ENCODE data around the gene ZNF267.
A peak's percentile ranks its signal among the peaks of the same experiment; 100 is the strongest.

ZNF267 gene

DNA sequence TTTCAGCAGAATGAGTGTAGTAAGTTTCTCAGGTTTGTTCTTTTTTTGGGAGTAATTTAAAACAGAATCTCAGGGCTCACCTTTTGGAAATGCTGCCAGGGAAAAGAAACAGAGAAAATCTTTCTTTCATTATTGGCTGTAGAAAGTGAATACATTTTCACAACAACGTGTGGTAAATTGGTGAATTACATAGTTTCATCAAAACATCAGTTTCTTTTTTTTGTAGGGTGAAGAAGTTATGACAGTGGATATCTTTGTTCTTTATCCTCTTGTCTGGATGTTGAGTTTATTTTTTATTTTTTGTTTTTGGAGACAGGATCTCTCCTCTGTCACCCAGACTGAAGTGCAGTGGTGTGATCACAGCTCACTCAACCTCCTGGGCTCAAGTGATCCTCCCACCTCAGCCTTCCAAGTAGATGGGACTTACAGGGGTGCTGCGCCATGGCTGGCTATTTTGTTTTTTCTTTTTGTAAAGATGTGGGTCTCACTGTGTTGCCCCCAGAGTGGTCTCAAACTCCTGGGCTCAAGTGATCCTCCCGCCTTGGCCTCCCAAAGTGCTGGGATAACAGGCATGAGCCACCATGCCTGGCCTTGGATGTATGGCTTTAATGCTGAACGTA lies 2.4 kb downstream of the ZNF267 start:
- H3K9me2 ChIP-seq (replicated peaks; ENCODE audit: control insufficient read depth, low read length), result no peaks in the 10 kb centered on the region
- no peak overlapping the region for H3K27ac ChIP-seq (ENCODE audit: low read depth, low read length)
- TF ChIP-seq, protein P1, sequence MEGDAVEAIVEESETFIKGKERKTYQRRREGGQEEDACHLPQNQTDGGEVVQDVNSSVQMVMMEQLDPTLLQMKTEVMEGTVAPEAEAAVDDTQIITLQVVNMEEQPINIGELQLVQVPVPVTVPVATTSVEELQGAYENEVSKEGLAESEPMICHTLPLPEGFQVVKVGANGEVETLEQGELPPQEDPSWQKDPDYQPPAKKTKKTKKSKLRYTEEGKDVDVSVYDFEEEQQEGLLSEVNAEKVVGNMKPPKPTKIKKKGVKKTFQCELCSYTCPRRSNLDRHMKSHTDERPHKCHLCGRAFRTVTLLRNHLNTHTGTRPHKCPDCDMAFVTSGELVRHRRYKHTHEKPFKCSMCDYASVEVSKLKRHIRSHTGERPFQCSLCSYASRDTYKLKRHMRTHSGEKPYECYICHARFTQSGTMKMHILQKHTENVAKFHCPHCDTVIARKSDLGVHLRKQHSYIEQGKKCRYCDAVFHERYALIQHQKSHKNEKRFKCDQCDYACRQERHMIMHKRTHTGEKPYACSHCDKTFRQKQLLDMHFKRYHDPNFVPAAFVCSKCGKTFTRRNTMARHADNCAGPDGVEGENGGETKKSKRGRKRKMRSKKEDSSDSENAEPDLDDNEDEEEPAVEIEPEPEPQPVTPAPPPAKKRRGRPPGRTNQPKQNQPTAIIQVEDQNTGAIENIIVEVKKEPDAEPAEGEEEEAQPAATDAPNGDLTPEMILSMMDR (IDR thresholded peaks at IDR 0.05; ENCODE audit: low read depth, low read length, poor library complexity, severe bottlenecking), result no peak
- no peak for TF ChIP-seq EZH2phosphoT487 (IDR thresholded peaks at IDR 0.05; ENCODE audit: borderline replicate concordance, low read length)
- H3K79me2 ChIP-seq (ENCODE audit: control insufficient read depth, low read length), result peaks cover 77% of the 10 kb centered on the region
- no peaks in the 10 kb centered on the region for H3K27me3 ChIP-seq (ENCODE audit: control insufficient read depth, low read length)
- no peaks in the 10 kb centered on the region for H3F3A ChIP-seq (ENCODE audit: control insufficient read depth, insufficient read depth)
- peaks cover 38% of the 10 kb centered on the region; the same call in 1 of the 2 replicates for H3K9me3 ChIP-seq (ENCODE audit: control insufficient read depth, insufficient read depth, low read length)
- peaks cover 31% of the 10 kb centered on the region for H3K4me1 ChIP-seq (ENCODE audit: control insufficient read depth, low read length)
- peaks cover 70% of the 10 kb centered on the region for H3K36me3 ChIP-seq (ENCODE audit: control insufficient read depth, low read length)
- 0 out of 2 replicates have a peak, but pooled peaks cover 6% of the 10 kb centered on the region for H4K20me1 ChIP-seq (ENCODE audit: control insufficient read depth, insufficient read depth, low read depth, low read length)
- H3K4me2 ChIP-seq (ENCODE audit: low read length), result peak overlapping the region; percentile 67
- peak overlapping the region; percentile 88; the same call in 1 of the 2 replicates for H3K4me3 ChIP-seq (ENCODE audit: low read length)

DNA sequence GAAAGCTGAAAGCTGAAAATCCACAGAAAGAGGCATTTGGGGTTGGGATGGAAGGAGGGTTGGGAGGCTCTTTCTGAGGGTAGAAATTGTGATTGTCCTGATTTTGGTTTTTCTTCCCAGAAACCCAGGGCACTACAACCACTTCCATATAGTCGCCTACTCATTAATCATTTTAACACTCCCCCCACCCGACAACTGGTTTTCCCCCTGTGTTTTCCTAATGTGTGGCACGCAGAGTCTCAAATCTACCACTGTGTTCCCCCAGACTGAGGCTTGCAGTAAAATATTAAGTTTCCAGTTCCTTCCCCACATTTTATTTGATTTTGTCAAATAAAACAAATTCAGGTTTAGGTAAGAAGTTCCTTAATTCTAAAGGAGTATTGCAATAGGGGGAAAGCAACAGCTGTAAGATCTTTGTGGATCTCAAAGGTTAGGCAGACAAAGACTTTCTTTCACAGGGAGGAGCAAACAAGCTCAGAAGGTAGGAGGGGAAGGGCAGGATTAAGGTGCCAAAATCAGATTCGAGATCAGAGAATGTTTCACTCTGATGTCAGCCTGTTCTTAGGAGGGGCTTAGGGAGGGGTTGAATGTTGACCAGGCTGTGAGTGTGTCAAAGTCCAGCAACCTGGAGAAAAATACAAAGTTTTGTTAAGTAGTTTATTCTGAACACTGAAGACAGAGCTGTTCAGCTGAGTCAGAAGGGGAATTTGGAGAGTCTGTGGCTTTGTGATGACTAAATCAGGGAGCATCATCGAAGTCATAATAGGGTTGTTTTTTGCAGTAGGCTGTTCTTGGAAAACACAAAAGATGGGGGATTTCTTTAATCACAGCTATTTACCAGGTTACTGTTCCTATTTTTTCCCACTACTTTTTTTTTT lies 3.6 kb downstream of the ZNF267 start:
- H3K36me3 ChIP-seq (ENCODE audit: control insufficient read depth, low read length), result peaks cover 81% of the 10 kb centered on the region

DNA sequence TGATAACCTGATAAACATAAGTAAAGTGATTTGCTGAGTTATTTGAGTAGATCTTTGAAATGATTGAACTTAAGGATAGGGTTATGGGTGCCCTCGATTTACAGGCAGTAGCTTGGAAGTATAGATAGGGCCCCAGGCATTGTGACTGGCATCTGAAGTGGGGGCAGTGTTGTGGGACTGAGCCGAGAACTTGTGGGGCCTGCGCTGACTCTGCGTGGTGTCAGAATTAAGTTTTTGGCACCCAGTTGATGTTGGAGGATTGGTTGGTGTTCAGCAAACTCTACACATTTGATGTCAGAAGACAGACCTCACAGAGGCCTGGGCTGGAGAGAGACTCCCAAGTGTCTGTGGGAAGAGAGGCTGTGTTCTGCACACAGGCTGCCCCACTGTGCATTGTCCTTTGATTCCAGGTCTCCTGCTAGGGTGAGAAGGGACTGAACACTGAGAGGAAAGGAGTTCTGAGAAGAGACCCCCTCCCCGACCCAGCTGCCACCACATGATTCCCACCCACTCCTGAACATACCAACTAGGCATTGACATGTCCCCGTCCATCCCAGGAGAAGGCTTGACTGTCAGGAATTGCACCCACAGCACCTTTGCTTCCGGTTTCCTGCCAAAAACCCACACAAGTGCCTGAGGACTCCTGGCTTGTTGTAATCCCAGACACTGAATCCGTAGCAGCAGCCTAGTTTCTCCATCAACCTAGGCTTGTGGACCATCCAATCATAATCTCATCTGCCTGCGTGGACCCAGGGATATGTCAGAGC lies 4.5 kb downstream of the ZNF267 start:
- no peak for TF ChIP-seq EZH2phosphoT487 (IDR thresholded peaks at IDR 0.05; ENCODE audit: borderline replicate concordance, low read length)
- TF ChIP-seq, protein P1 (IDR thresholded peaks at IDR 0.05; ENCODE audit: low read depth, low read length, poor library complexity, severe bottlenecking), result no peak
- no peaks in the 10 kb centered on the region for H3F3A ChIP-seq (ENCODE audit: control insufficient read depth, insufficient read depth)
- 0 out of 2 replicates have a peak, but pooled peaks cover 6% of the 10 kb centered on the region for H4K20me1 ChIP-seq (ENCODE audit: control insufficient read depth, insufficient read depth, low read depth, low read length)
- H3K27me3 ChIP-seq (ENCODE audit: control insufficient read depth, low read length), result no peaks in the 10 kb centered on the region
- H3K9me3 ChIP-seq (ENCODE audit: control insufficient read depth, insufficient read depth, low read length), result peaks cover 42% of the 10 kb centered on the region; the same call in 1 of the 2 replicates
- peaks cover 29% of the 10 kb centered on the region for H3K4me1 ChIP-seq (ENCODE audit: control insufficient read depth, low read length)
- no peak overlapping the region for H3K27ac ChIP-seq (ENCODE audit: low read depth, low read length)
- peaks cover 97% of the 10 kb centered on the region for H3K79me2 ChIP-seq (ENCODE audit: control insufficient read depth, low read length)
- H3K36me3 ChIP-seq (ENCODE audit: control insufficient read depth, low read length), result peaks cover 88% of the 10 kb centered on the region
- H3K4me3 ChIP-seq (ENCODE audit: low read length), result no peak overlapping the region
- H3K4me2 ChIP-seq (ENCODE audit: low read length), result no peak overlapping the region
- no peaks in the 10 kb centered on the region for H3K9me2 ChIP-seq (replicated peaks; ENCODE audit: control insufficient read depth, low read length)

More for the DNA sequence above, 3.6 kb downstream of the ZNF267 start:
- Histone ChIP-seq H3K9me3 (ENCODE audit: control insufficient read depth, insufficient read depth, low read length) (peaks cover 40% of the 10 kb centered on the region; the same call in 1 of the 2 replicates), H3K4me1 (ENCODE audit: control insufficient read depth, low read length) (peaks cover 30% of the 10 kb centered on the region), H3F3A (ENCODE audit: control insufficient read depth, insufficient read depth) (no peaks in the 10 kb centered on the region), H4K20me1 (ENCODE audit: control insufficient read depth, insufficient read depth, low read depth, low read length) (0 out of 2 replicates have a peak, but pooled peaks cover 6% of the 10 kb centered on the region), H3K79me2 (ENCODE audit: control insufficient read depth, low read length) (peaks cover 88% of the 10 kb centered on the region), H3K27ac (ENCODE audit: low read depth, low read length) (no peak overlapping the region), H3K27me3 (ENCODE audit: control insufficient read depth, low read length) (no peaks in the 10 kb centered on the region), H3K4me3 (ENCODE audit: low read length) (peak overlapping the region; percentile 12; the same call in 1 of the 2 replicates), H3K9me2 (replicated peaks; ENCODE audit: control insufficient read depth, low read length) (no peaks in the 10 kb centered on the region), H3K4me2 (ENCODE audit: low read length) (0 out of 2 replicates have a peak overlapping the region, but pooled peaks have one; percentile 12)
- no peak for TF ChIP-seq EZH2phosphoT487 (IDR thresholded peaks at IDR 0.05; ENCODE audit: borderline replicate concordance, low read length)
- TF ChIP-seq, protein P1 (IDR thresholded peaks at IDR 0.05; ENCODE audit: low read depth, low read length, poor library complexity, severe bottlenecking), result no peak
